GM12865 (cell line): ENCODE results near the gene CAPG.
"Not testable (repeated sequence)": the region's sequence is repeated elsewhere in the genome, so short reads cannot be mapped to it uniquely, and the experiment has no call there.

Experiments
- DNase-seq: peaks from one replicate; pipeline ENCODE4 v3.0.0; 2010; ENCODE audit warnings: low read depth
- H3K4me3 ChIP-seq: 2 replicates; pipeline ENCODE4 v1.5.1; 2011; ENCODE audit warnings: mild to moderate bottlenecking, low read depth, low read length, control low read depth
- TF ChIP-seq, protein P1 (sequence below): IDR thresholded peaks from 2 replicates; pipeline ENCODE4 v1.5.1; 2011; ENCODE audit warnings: low read length, control low read depth, low read depth, inconsistent platforms; ENCODE audit not compliant: insufficient read depth; ENCODE audit errors: missing control alignments

Gene CAPG

GRCh38 chr2:85371045-85371444 is 39.1 kb downstream of the CAPG start:
- TF ChIP-seq, protein P1, sequence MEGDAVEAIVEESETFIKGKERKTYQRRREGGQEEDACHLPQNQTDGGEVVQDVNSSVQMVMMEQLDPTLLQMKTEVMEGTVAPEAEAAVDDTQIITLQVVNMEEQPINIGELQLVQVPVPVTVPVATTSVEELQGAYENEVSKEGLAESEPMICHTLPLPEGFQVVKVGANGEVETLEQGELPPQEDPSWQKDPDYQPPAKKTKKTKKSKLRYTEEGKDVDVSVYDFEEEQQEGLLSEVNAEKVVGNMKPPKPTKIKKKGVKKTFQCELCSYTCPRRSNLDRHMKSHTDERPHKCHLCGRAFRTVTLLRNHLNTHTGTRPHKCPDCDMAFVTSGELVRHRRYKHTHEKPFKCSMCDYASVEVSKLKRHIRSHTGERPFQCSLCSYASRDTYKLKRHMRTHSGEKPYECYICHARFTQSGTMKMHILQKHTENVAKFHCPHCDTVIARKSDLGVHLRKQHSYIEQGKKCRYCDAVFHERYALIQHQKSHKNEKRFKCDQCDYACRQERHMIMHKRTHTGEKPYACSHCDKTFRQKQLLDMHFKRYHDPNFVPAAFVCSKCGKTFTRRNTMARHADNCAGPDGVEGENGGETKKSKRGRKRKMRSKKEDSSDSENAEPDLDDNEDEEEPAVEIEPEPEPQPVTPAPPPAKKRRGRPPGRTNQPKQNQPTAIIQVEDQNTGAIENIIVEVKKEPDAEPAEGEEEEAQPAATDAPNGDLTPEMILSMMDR = no peak
- H3K4me3 ChIP-seq = no peak overlapping the region
- no peak for DNase-seq

DNA sequence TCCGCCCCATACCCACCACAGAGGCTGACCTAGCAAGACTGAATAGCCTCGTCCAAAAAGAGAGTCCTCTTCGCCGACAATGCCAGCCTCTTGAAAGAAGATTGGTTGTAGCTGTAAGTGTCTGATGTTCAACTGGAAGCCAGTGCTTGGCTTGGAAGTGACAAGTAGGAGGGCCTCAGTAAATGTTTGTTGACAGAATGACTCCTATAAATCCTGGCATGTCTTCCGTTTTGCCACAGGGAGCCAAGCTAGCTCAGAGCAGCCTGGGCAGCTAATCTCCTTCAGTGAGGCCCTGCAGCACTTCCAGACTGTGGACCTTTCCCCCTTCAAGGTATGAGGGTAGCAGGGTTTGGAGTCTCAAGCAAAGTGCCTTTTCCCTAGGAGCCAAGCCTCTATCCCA is 40.7 kb downstream of the CAPG start:
- H3K4me3 ChIP-seq = no peak overlapping the region
- TF ChIP-seq, protein P1 = no peak
- DNase-seq = no peak

- DNase-seq = no peak
- H3K4me3 ChIP-seq = no peak overlapping the region
- TF ChIP-seq, protein P1 = no peak
These were observed 41.2 kb downstream of the CAPG start for GRCh38 chr2:85368921-85369320.

- TF ChIP-seq, protein P1 = no peak
- no peak for DNase-seq
- H3K4me3 ChIP-seq = no peak overlapping the region
These were observed 43.0 kb downstream of the CAPG start for GRCh38 chr2:85367180-85367579.

GRCh38 chr2:85362653-85363387 is 47.3 kb downstream of the CAPG start:
- DNase-seq, H3K4me3 ChIP-seq: not testable (repeated sequence)

GRCh38 chr2:85357736-85358135 is 52.4 kb downstream of the CAPG start:
- no peak overlapping the region for H3K4me3 ChIP-seq
- TF ChIP-seq, protein P1 = no peak
- no peak for DNase-seq

GRCh38 chr2:85356186-85356585 is 54.0 kb downstream of the CAPG start:
- DNase-seq = no peak
- H3K4me3 ChIP-seq = no peak overlapping the region
- TF ChIP-seq, protein P1 = no peak
